COLO829 (cell line): Measurements from ENCODE around the gene CDK6.
A peak's percentile ranks its signal among the peaks of the same experiment; 100 is the strongest.

Experiments
- DNase-seq: peaks from one replicate; pipeline ENCODE4 v3.0.0; 2012; ENCODE audit warnings: low spot score

The CDK6 gene

GRCh38 chr7:92826258-92826938 is 10.0 kb downstream of the CDK6 start:
- DNase-seq = no peak

- no peak for DNase-seq
Measured at GRCh38 chr7:92824901-92825480, 11.4 kb downstream of the CDK6 start.

- no peak for DNase-seq
Measured at GRCh38 chr7:92824450-92824849, 11.9 kb downstream of the CDK6 start.

GRCh38 chr7:92823042-92823441 is 13.3 kb downstream of the CDK6 start:
- no peak for DNase-seq

- no peak for DNase-seq
Measured at GRCh38 chr7:92820191-92820590, 16.2 kb downstream of the CDK6 start.

- DNase-seq = no peak
Measured at GRCh38 chr7:92817398-92817797, 19.0 kb downstream of the CDK6 start.

GRCh38 chr7:92815412-92815811 is 21.0 kb downstream of the CDK6 start:
- DNase-seq = no peak

GRCh38 chr7:92813390-92814024 is 22.9 kb downstream of the CDK6 start:
- DNase-seq = no peak

GRCh38 chr7:92811158-92811557 is 25.2 kb downstream of the CDK6 start:
- DNase-seq = no peak

GRCh38 chr7:92809760-92810573 is 26.4 kb downstream of the CDK6 start:
- peak; percentile 85 for DNase-seq

- no peak for DNase-seq
Measured at GRCh38 chr7:92809397-92809759, 27.0 kb downstream of the CDK6 start.

- no peak for DNase-seq
Measured at GRCh38 chr7:92808635-92809034, 27.7 kb downstream of the CDK6 start.

GRCh38 chr7:92808006-92808405 is 28.4 kb downstream of the CDK6 start:
- DNase-seq = no peak

- DNase-seq = no peak
Measured at GRCh38 chr7:92806496-92806895, 29.9 kb downstream of the CDK6 start.

- no peak for DNase-seq
Measured at GRCh38 chr7:92802406-92802805, 34.0 kb downstream of the CDK6 start.

GRCh38 chr7:92799446-92800211 is 36.7 kb downstream of the CDK6 start:
- no peak for DNase-seq

- DNase-seq = no peak
Measured at GRCh38 chr7:92798517-92799249, 37.7 kb downstream of the CDK6 start.

- DNase-seq = no peak
Measured at GRCh38 chr7:92797693-92798092, 38.7 kb downstream of the CDK6 start.

- no peak for DNase-seq
Measured at GRCh38 chr7:92797284-92797683, 39.1 kb downstream of the CDK6 start.

- DNase-seq = no peak
Measured at GRCh38 chr7:92794831-92795230, 41.5 kb downstream of the CDK6 start.

GRCh38 chr7:92794391-92794790 is 42.0 kb downstream of the CDK6 start:
- no peak for DNase-seq
